Heart left ventricle (tissue), 13 donors: ENCODE measurements around the gene DGKE.

Experiments
- POLR2A ChIP-seq, 2 donors: fragments of 450-650 bp; IDR thresholded peaks; one replicate each; pipeline ENCODE4 v1.6.1; 2017; ENCODE audit warnings: antibody characterized with exemption in 2 of 2, mild to moderate bottlenecking in 2 of 2, moderate library complexity in 2 of 2
- TF ChIP-seq, protein P1 (sequence below), 12 donors: fragments of 200-600 bp; sonication (generic) in 4 of 12; IDR thresholded peaks; one replicate each; pipeline versions ENCODE4 v1.5.0 to v1.8.0; 2018 to 2022; ENCODE audit warnings: antibody characterized with exemption in 12 of 12, mild to moderate bottlenecking in 5 of 12
- donor health status: ischemic (EF 13 %, LVEDD 7.1; RV severe dilation, severe dysfunction).
- donor health status: DM: no; HTN: yes; CAD: no.
- donor health status: DM: no; HTN: no; CAD: no.
- donor health status: ischemic (EF 25% LVEDD 6.9; RV normal size, moderate dysfunction).
- donor health status: ischemic (EF 25% LVEDD 5.7; RV mildly dilated, moderate dysfunction).
- donor health status: ischemic (EF 35%, LVEDD 5.7; RV mildly dilated, moderate dysfunction).
- donor health status: nonischemic (EF 11% LVEDD 7.7; RV severe dilation, severe dysfunction).
- donor health status: DM: yes; HTN: yes; CAD: no.
- donor health status: PGD.
- donor health status: ischemic (EF 29% LVEDD 5.4; RV normal size, mild dysfunction).
- donor health status: nonischemic (EF 23%, LVEDD 6.1; RV moderate dilation, normal function).

GRCh38 chr17:56807723-56808122 is 26.2 kb upstream of the DGKE start:
- TF ChIP-seq, protein P1, sequence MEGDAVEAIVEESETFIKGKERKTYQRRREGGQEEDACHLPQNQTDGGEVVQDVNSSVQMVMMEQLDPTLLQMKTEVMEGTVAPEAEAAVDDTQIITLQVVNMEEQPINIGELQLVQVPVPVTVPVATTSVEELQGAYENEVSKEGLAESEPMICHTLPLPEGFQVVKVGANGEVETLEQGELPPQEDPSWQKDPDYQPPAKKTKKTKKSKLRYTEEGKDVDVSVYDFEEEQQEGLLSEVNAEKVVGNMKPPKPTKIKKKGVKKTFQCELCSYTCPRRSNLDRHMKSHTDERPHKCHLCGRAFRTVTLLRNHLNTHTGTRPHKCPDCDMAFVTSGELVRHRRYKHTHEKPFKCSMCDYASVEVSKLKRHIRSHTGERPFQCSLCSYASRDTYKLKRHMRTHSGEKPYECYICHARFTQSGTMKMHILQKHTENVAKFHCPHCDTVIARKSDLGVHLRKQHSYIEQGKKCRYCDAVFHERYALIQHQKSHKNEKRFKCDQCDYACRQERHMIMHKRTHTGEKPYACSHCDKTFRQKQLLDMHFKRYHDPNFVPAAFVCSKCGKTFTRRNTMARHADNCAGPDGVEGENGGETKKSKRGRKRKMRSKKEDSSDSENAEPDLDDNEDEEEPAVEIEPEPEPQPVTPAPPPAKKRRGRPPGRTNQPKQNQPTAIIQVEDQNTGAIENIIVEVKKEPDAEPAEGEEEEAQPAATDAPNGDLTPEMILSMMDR (IDR thresholded peaks at IDR 0.05): no peak
- TF ChIP-seq POLR2A (IDR thresholded peaks at IDR 0.05): no peak
